ENCODE measurements around the gene CFHR3.
"Not testable (repeated sequence)": the region's sequence is repeated elsewhere in the genome, so short reads cannot be mapped to it uniquely, and the experiment has no call there.

Gene CFHR3

DNA sequence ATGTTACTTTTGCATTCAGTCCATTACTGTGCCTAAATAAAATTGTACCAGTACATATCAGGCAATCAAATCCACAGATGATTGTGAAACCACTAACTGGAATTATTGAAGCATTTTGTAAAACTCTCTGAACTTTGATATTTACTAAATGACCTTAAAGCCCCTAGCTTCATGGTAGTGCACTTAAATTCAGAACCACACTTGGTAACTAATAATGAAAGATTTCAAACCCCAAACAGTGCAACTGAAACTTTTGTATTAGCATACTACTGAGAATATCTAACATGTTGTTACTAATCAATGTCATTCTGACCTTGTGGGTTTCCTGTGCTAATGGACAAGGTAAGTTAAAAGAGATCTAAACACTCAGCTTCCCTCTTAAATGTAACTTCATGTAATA lies at the start of gene CFHR3:
Gene CFHR3, plus strand, starts transcription at position 238 of the 400 bp plus-strand sequence. Its CDS starts 47 bp downstream, at position 285.
- DNase-seq (ENCODE audit: extremely low read depth in 1 of 2, low read depth in 1 of 2) = no peak

DNA sequence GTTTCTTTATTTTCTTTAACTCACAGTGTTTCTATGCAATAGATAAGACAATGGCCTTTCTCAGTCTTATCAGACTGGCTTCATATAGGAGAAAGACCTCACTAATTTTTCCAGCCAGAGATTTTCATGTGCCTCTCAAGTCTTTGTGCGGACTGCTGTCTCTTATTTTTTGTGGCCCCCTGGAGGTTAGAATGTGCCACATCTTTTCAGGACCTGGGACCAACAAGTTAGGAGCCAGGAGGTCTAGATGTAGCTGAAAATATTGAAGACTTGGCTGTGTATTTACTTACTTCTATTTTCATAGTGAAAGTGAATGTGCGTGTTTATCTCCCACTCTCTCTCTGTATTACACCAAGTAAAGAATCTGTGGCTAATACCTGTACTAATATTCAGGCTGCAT lies 42.1 kb upstream of the CFHR3 start:
- DNase-seq (ENCODE audit: extremely low read depth in 1 of 2, low read depth in 1 of 2) = no peak

DNA sequence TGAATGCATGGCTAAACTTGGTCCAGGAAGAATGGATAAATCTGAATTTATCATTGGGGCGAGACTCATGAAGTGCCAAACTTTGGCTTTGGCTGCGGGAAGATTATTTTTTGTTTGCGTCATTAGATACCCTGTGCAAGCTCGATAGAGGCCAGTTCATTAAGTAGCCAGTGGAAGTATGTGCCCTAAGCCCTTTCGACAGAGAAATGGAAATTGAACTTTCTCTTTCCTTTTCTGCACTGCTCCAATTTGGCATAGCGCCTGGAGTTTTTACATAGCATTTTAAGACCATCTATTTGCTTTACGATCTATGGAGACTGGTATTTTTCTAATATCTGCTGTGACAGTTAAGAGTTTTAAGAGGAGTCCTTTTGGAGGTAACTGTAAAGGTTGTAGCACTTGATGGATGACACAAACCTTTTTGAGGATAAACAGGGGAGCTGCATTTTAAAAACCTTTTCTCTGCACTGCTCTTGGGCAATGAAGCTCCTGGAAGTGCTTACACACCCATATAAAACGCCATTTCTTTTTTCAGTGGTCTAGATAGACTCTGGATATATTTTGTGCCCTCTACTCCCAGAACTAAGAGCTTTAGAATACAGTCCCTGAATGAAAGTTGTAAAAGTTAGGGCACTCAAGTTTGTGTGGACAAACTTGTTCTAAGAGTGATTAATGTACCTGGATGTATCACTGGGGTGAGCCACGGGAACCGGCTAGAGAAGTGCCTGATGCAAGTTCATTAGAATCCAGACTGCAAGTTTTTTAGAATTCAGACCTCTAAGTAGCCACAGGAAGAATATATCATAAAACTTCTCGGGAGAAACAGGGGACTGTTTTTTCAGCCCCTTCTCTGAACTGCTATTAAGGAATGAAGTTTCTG lies 41.3 kb upstream of the CFHR3 start:
- no peak for DNase-seq (ENCODE audit: extremely low read depth in 1 of 2, low read depth in 1 of 2)

DNA sequence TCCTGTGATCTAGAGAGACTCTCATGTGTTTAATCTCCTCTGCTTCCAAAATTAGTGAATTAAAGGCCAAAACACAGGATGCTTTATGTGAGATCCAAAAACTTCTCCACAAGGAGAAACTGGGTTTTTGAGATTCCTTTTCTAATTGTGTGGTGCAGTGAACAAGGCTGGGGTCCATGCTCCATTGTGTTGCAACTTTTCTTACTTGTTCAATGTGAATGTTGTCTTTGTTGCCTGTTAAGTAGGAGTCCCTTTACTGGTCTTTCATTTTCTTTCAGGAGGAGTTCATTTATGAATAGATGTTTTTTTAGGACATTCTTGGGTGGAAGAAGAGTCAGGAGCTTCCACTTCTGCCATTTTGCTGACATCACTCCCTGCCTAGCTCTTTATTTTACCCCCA lies 40.6 kb upstream of the CFHR3 start:
- no peak for DNase-seq (ENCODE audit: extremely low read depth in 1 of 2, low read depth in 1 of 2)

- no peak for DNase-seq (ENCODE audit: extremely low read depth in 1 of 2, low read depth in 1 of 2)
These were observed 40.2 kb upstream of the CFHR3 start for GRCh38 chr1:196734460-196734859.

DNA sequence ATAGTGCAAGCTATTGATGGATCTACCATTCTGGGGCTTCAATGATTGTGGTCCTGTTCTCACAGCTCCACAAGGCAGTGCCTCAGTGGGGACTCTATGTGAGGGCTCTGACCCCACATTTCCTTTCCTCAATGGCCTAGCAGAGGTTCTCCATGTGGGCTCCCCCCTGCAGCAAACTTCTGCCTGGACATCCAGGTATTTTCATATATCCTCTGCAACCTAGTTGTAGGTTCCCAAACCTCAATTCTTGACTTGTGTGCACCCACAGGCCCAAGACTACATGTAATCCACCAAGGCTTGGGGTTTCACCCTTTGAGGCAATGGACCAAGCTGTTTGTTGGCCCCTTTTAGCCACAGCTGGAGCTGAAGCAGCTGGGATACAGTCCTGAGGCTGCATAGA lies 35.9 kb upstream of the CFHR3 start:
- no peak for DNase-seq (ENCODE audit: extremely low read depth in 1 of 2, low read depth in 1 of 2)

- DNase-seq (ENCODE audit: extremely low read depth in 1 of 2, low read depth in 1 of 2) = not testable (repeated sequence)
These were observed 31.4 kb upstream of the CFHR3 start for GRCh38 chr1:196743244-196743643.

GRCh38 chr1:196765019-196765740 lies 9.5 kb upstream of the CFHR3 start:
- DNase-seq (ENCODE audit: extremely low read depth in 1 of 2, low read depth in 1 of 2) = not testable (repeated sequence)

GRCh38 chr1:196769823-196770222 lies 4.8 kb upstream of the CFHR3 start:
- not testable (repeated sequence) for DNase-seq (ENCODE audit: extremely low read depth in 1 of 2, low read depth in 1 of 2)

DNA sequence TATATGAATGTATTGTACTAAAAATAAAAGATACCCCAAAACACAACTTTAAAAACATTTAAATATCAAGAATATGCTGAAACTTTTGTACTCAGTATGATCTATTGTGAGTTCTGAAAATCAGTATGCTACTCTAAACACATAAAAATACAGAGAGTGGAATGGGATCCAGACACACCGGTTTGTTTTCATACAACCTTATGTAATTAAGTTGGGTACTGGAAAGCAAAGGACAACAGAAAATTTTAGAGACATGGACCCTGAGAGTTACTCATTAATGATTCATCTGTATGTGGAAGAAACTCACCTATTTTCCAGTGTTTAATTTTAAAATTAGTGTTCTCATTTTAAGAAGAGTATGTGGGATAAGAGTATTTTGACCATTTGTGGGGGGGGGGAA lies 927 bp upstream of the CFHR3 start:
- DNase-seq (ENCODE audit: extremely low read depth in 1 of 2, low read depth in 1 of 2) = no peak

GRCh38 chr1:196774175-196774574 lies 465 bp upstream of the CFHR3 start:
- DNase-seq (ENCODE audit: extremely low read depth in 1 of 2, low read depth in 1 of 2) = no peak

DNA sequence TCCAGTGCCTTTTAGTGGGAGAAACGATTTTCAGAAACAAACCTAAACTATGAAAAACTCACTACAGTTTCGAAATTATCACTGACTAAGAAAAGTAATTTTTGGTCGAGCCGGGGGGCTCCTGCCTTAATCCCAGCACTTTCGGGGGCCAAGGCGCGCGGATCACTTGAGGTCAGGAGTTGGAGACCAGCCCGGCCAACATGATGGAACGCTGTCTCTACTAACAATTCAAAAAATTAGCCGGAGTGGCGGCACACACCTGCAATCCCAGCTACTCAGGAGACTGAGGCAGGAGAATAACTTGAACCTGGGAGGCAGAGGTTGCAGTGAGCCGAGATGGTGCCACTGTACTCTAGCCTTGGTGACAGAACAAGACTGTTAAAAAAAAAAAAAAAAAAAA lies 3.0 kb downstream of the CFHR3 start:
- DNase-seq (ENCODE audit: extremely low read depth in 1 of 2, low read depth in 1 of 2) = no peak

GRCh38 chr1:196779093-196779492 lies 4.5 kb downstream of the CFHR3 start:
- no peak for DNase-seq (ENCODE audit: extremely low read depth in 1 of 2, low read depth in 1 of 2)

GRCh38 chr1:196791252-196791651 lies 16.6 kb downstream of the CFHR3 start:
- DNase-seq (ENCODE audit: extremely low read depth in 1 of 2, low read depth in 1 of 2) = not testable (repeated sequence)

DNA sequence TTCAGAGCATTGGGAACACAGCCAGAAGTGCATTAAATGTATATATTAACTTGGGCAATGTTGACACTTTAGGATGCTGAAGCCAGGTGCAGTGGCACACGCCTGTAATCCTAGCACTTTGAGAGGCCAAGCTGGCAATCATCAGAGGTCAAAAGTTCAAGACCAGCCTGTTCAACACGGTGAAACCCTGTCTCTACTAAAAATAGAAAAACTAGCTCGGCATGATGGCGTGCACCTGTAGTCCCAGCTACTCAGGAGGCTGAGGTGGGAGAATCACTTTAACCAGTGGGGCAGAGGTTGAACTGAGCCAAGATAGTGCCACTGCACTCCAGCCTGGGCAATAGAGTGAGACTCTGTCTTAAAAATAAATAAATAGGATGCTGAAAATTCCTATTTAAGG lies 19.5 kb downstream of the CFHR3 start:
- DNase-seq (ENCODE audit: extremely low read depth in 1 of 2, low read depth in 1 of 2) = not testable (repeated sequence)

- no peak for DNase-seq (ENCODE audit: extremely low read depth in 1 of 2, low read depth in 1 of 2)
These were observed 23.3 kb downstream of the CFHR3 start for GRCh38 chr1:196797891-196798290.

DNA sequence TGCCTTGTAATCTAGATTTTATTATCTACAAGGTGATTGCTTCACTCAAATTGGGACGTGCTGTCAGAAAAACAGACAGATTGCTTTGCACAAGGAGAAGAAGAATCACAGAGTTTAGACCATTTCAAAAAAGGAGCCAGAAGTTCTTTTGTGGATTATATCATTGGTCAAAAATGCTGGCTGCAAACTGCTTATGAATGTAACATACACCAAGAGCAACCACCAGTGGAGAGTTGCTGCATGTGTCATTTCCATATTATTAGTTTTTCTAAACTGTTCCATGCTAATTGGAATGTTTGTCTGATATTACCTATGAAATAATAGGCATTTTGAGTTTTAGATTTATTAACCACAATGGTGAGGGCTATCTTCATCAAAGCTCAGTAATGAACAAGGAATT lies 27.3 kb downstream of the CFHR3 start:
- DNase-seq (ENCODE audit: extremely low read depth in 1 of 2, low read depth in 1 of 2) = not testable (repeated sequence)

GRCh38 chr1:196808529-196809235 lies 34.0 kb downstream of the CFHR3 start:
- DNase-seq (ENCODE audit: extremely low read depth in 1 of 2, low read depth in 1 of 2) = no peak

DNA sequence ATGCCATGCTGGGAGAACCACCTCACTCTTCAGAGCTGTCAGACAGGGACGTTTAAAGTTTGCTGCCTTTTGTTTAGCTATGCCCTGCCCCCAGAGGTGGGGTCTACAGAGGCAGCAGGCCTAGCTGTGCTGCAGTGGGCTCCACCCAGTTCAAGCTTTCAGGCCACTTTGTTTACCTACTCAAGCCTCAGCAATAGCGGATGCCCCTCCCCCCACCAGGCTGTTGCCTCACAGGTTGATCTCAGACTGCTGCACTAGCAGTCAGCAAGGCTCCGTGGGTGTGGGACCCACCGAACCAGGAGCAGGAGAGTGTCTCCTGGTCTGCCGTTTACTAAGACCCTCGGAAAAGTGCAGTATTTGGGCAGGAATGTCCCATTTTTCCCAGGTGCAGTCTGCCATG lies 42.8 kb downstream of the CFHR3 start:
- DNase-seq (ENCODE audit: extremely low read depth in 1 of 2, low read depth in 1 of 2) = not testable (repeated sequence)

DNA sequence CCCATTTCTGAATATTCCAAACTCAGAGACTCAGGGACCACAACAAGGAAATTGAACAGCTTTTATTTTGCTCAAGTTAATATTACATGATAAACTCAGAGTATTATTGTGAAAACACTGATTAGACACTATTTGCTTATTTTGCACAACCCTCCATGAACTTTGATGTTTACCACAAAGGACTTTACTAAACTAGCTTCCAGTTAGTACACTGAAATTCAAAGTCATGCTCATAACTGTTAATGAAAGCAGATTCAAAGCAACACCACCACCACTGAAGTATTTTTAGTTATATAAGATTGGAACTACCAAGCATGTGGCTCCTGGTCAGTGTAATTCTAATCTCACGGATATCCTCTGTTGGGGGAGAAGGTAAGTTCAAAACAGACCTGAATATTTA lies 44.9 kb downstream of the CFHR3 start, which contains the start of gene CFHR1:
Gene CFHR1, plus strand, starts transcription at position 201 of the 400 bp plus-strand sequence. Its CDS starts 114 bp downstream, at position 315.
- not testable (repeated sequence) for DNase-seq (ENCODE audit: extremely low read depth in 1 of 2, low read depth in 1 of 2)

DNA sequence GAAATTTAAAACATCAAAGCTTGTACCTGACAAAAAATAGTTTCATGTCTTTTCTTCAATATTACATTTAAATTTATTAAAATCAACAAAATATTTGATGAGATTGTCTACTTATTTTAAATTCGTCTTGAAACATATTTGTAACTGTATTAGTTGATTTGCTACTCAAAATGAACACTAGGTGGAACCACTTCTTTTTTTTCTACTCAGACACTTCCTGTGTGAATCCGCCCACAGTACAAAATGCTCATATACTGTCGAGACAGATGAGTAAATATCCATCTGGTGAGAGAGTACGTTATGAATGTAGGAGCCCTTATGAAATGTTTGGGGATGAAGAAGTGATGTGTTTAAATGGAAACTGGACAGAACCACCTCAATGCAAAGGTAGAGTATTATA lies 53.2 kb downstream of the CFHR3 start:
- not testable (repeated sequence) for DNase-seq (ENCODE audit: extremely low read depth in 1 of 2, low read depth in 1 of 2)
